ENCODE results near the gene MOV10.

Gene MOV10

GRCh38 chr1:112694363-112694929 is 20.0 kb downstream of the MOV10 start:
- no peak for DNase-seq
- in situ Hi-C loops (cut with HindIII; ENCODE audit: low pct_ligation_motif_present, low pct_unique_long_range_greater_than_20kb, low sequenced_read_pairs), result no loop called here

GRCh38 chr1:112695276-112695675 is 20.8 kb downstream of the MOV10 start:
- DNase-seq, result no peak
- in situ Hi-C loops (cut with HindIII; ENCODE audit: low pct_ligation_motif_present, low pct_unique_long_range_greater_than_20kb, low sequenced_read_pairs), result no loop called here

- no peak for DNase-seq
- in situ Hi-C loops (cut with HindIII; ENCODE audit: low pct_ligation_motif_present, low pct_unique_long_range_greater_than_20kb, low sequenced_read_pairs), result no loop called here
Observed at GRCh38 chr1:112696578-112697314, 22.3 kb downstream of the MOV10 start.

- in situ Hi-C loops (cut with HindIII; ENCODE audit: low pct_ligation_motif_present, low pct_unique_long_range_greater_than_20kb, low sequenced_read_pairs), result no loop called here
- no peak for DNase-seq
Observed at GRCh38 chr1:112697781-112698201, 23.3 kb downstream of the MOV10 start.

- in situ Hi-C loops (cut with HindIII; ENCODE audit: low pct_ligation_motif_present, low pct_unique_long_range_greater_than_20kb, low sequenced_read_pairs), result no loop called here
- DNase-seq, result no peak
Observed at GRCh38 chr1:112698366-112699310, 24.2 kb downstream of the MOV10 start.

GRCh38 chr1:112699425-112700144 is 25.1 kb downstream of the MOV10 start:
- no peak for DNase-seq
- in situ Hi-C loops (cut with HindIII; ENCODE audit: low pct_ligation_motif_present, low pct_unique_long_range_greater_than_20kb, low sequenced_read_pairs), result no loop called here

- peak; percentile 88 for DNase-seq
Observed at GRCh38 chr1:112700290-112701226, 26.1 kb downstream of the MOV10 start.

GRCh38 chr1:112701227-112702066 is 27.0 kb downstream of the MOV10 start:
- in situ Hi-C loops (cut with HindIII; ENCODE audit: low pct_ligation_motif_present, low pct_unique_long_range_greater_than_20kb, low sequenced_read_pairs), result no loop called here
- DNase-seq, result no peak

More at GRCh38 chr1:112700290-112701226, 26.1 kb downstream of the MOV10 start:
- in situ Hi-C loops (cut with HindIII; ENCODE audit: low pct_ligation_motif_present, low pct_unique_long_range_greater_than_20kb, low sequenced_read_pairs), result no loop called here

- in situ Hi-C loops (cut with HindIII; ENCODE audit: low pct_ligation_motif_present, low pct_unique_long_range_greater_than_20kb, low sequenced_read_pairs), result no loop called here
- no peak for DNase-seq
Observed at GRCh38 chr1:112702067-112702395, 27.6 kb downstream of the MOV10 start.

- no peak for DNase-seq
- in situ Hi-C loops (cut with HindIII; ENCODE audit: low pct_ligation_motif_present, low pct_unique_long_range_greater_than_20kb, low sequenced_read_pairs), result no loop called here
Observed at GRCh38 chr1:112702420-112703261, 28.2 kb downstream of the MOV10 start.

- DNase-seq, result no peak
- in situ Hi-C loops (cut with HindIII; ENCODE audit: low pct_ligation_motif_present, low pct_unique_long_range_greater_than_20kb, low sequenced_read_pairs), result no loop called here
Observed at GRCh38 chr1:112703706-112704105, 29.2 kb downstream of the MOV10 start.

- DNase-seq, result no peak
- in situ Hi-C loops (cut with HindIII; ENCODE audit: low pct_ligation_motif_present, low pct_unique_long_range_greater_than_20kb, low sequenced_read_pairs), result no loop called here
Observed at GRCh38 chr1:112704391-112704933, 30.0 kb downstream of the MOV10 start.

GRCh38 chr1:112704934-112705627 is 30.6 kb downstream of the MOV10 start:
- in situ Hi-C loops (cut with HindIII; ENCODE audit: low pct_ligation_motif_present, low pct_unique_long_range_greater_than_20kb, low sequenced_read_pairs), result no loop called here
- peak; percentile 89 for DNase-seq

- peak; percentile 70 for DNase-seq
- in situ Hi-C loops (cut with HindIII; ENCODE audit: low pct_ligation_motif_present, low pct_unique_long_range_greater_than_20kb, low sequenced_read_pairs), result no loop called here
Observed at GRCh38 chr1:112706505-112707220, 32.2 kb downstream of the MOV10 start, which contains the start of gene RHOC. Gene RHOC (minus strand): TSS chr1:112707127. CDS start chr1:112703799, 3,328 bp downstream.
